Adrenal gland (tissue), 12 donors: ENCODE data around the gene MAP4. TPM values are rescaled to one million over a fixed set of nuclear protein-coding genes. Genes with fewer than 3 reads are reported as not detected.
"Not testable (repeated sequence)": the region's sequence is repeated elsewhere in the genome, so short reads cannot be mapped to it uniquely, and the experiment has no call there.

Source experiments
- DNase-seq, 7 donors: peaks; one replicate each; pipeline ENCODE4 v3.0.0-alpha.2; 2019 to 2020
- H3K27ac ChIP-seq, 5 donors: fragments of 200-600 bp; sonication (generic) in 4 of 5; 1 replicate in 3 of 5; 2 replicates in 2 of 5; pipeline versions ENCODE4 v1.5.1 to v1.8.0; 2016 to 2020; ENCODE audit warnings: mild to moderate bottlenecking in 1 of 5
- H3K27me3 ChIP-seq: fragments of 200-600 bp; 2 replicates; pipeline ENCODE4 v1.8.0; 2021
- H3K36me3 ChIP-seq, 2 donors: fragments of 200-600 bp; replicated peaks in 1 of 2; 1 replicate in 1 of 2; 2 replicates in 1 of 2; pipeline versions ENCODE4 v1.5.1 to v1.8.0; 2018 to 2022
- H3K4me1 ChIP-seq, 2 donors: fragments of 200-600 bp; replicated peaks in 1 of 2; 1 replicate in 1 of 2; 2 replicates in 1 of 2; pipeline versions ENCODE4 v1.5.1 to v1.8.0; 2018 to 2021
- H3K4me3 ChIP-seq, 4 donors: fragments of 200-600 bp; sonication (generic) in 3 of 4; one replicate each; pipeline ENCODE4 v1.5.1; 2016 to 2018
- H3K9me3 ChIP-seq, 3 donors: fragments of 200-600 bp; sonication (generic) in 1 of 3; replicated peaks in 1 of 3; 1 replicate in 2 of 3; 2 replicates in 1 of 3; pipeline versions ENCODE4 v1.5.1 to v1.8.0; 2016 to 2021
- POLR2A ChIP-seq, 2 donors: fragments of 450-650 bp; IDR thresholded peaks; one replicate each; pipeline ENCODE4 v1.6.1; 2017; ENCODE audit warnings: antibody characterized with exemption in 2 of 2, mild to moderate bottlenecking in 2 of 2, moderate library complexity in 1 of 2
- WGBS, 4 donors: extraction: QIAGEN DNeasy Blood & Tissue Kit in 2 of 4; methylation state at CpG; one replicate each; pipeline versions ENCODE4 v1.1.5 to v1.1.7; 2013 to 2017; 5-methylcytosine and 5-hydroxymethylcytosine counted together
- intact Hi-C, 2 donors: fragments of 100-400 bp; cut with DNase I; formaldehyde crosslinking; loops; one replicate each; pipeline versions ENCODE4 v1.14.1 to v1.15.0; 2022 to 2023
- polyA plus RNA-seq, 3 donors: library from polyadenylated mRNA; stranded (reverse); fragments of 200-250 nt in 2 of 3; fragments of 350-450 nt in 1 of 3; fragmentation: Illumina TruSeq in 1 of 3; extraction: RNeasy Lipid Tissue Mini Kit (QIAGEN cat#74804) in 1 of 3; gene quantifications; one replicate each; pipeline ENCODE4 v1.2.3, GENCODE V29; 2013 to 2014
- total RNA-seq, 9 donors: library from RNA; depleted of rRNA in 4 of 9; stranded (reverse); fragments of >200 nt in 4 of 9; fragments of 120-200 nt in 1 of 9; fragmentation: NEBNext Ultra II Directional in 1 of 9; extraction: Animal tissue kit (Norgen Biotek cat#: 25700) in 1 of 9; gene quantifications; one replicate each; pipeline versions ENCODE4 v1.1.0 to v1.2.4, GENCODE V29; 2013 to 2023
- TF ChIP-seq, protein P1 (sequence below), 6 experiments: fragments of 450-650 bp in 4 of 6; fragments of 200-600 bp in 2 of 6; sonication (generic) in 1 of 6; IDR thresholded peaks; 1 replicate in 5 of 6; 2 replicates in 1 of 6; pipeline versions ENCODE4 v1.5.1 to v1.8.0; 2016 to 2021; ENCODE audit warnings: antibody characterized with exemption in 6 of 6, mild to moderate bottlenecking in 2 of 6, moderate library complexity in 1 of 6
- donor health status: healthy with polysubstance abuse.
- donor health status: Bipolar disorder and iron deficiency.
- donor health status: DM: yes; HTN: yes; CAD: no.
- donor health status: DM: no; HTN: no; CAD: no.
- donor health status: DM: no; HTN: no; CAD: no.
- donor health status: DM: yes; HTN: yes; CAD: no.

MAP4 gene
- total and polyA plus RNA-seq, 12 donors: 34.3 to 152 (median 75.7) TPM

DNA sequence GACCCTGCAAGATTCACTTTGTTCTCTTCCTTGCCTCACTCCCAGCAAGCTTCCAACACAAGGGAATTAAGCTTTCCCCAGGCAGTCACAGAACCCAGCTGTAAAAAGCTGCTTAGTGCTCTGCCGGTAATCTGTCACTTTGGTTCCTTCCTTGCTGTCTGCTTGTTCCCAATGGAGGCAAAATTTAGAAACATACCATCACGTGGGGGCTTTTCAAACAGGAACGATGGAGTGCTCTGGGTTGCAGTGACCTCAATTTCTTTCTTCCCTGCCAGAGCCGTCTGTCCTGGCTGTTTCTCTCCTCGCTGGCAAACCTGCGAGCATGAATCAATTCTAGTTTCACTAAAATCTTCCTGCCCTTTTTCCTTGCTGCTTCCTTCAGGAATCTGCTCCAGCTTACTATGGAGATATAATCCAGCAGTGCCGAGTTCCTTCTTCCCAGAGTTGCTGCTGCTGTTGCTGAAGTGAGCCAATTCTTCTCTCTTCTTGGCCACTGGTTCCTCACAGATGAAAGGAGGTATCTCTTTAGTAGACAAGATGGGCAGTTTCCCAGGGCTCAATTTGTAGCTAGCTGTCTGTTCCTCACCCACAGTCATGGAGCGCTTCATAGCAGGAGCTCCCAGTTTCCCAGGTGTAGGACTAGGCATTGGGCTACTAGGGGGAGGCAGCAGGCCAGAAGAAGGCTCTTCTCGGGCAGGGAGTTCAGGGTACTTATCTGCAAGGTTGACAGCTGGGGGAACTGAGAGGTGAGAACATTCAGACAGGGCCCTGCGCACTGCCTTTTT, 125.2 kb downstream of the MAP4 start:
- intact Hi-C loops: no loop called here
- H3K27ac ChIP-seq: peak overlapping the region in 2 of 5 donors; percentile 11 to 71
- H3K36me3 ChIP-seq: no peaks in the 10 kb centered on the region
- H3K4me1 ChIP-seq: peaks cover 0 to 14% of the 10 kb centered on the region in 2 donors
- TF ChIP-seq POLR2A (IDR thresholded peaks at IDR 0.05): no peak
- TF ChIP-seq, protein P1, sequence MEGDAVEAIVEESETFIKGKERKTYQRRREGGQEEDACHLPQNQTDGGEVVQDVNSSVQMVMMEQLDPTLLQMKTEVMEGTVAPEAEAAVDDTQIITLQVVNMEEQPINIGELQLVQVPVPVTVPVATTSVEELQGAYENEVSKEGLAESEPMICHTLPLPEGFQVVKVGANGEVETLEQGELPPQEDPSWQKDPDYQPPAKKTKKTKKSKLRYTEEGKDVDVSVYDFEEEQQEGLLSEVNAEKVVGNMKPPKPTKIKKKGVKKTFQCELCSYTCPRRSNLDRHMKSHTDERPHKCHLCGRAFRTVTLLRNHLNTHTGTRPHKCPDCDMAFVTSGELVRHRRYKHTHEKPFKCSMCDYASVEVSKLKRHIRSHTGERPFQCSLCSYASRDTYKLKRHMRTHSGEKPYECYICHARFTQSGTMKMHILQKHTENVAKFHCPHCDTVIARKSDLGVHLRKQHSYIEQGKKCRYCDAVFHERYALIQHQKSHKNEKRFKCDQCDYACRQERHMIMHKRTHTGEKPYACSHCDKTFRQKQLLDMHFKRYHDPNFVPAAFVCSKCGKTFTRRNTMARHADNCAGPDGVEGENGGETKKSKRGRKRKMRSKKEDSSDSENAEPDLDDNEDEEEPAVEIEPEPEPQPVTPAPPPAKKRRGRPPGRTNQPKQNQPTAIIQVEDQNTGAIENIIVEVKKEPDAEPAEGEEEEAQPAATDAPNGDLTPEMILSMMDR (IDR thresholded peaks at IDR 0.05): no peak
- no peak overlapping the region for H3K4me3 ChIP-seq
- peak in 5 of 7 donors; percentile 6 to 56 (median 20) for DNase-seq
- H3K9me3 ChIP-seq: no peaks in the 10 kb centered on the region
- 68 to 73% (median 70%) methylated on average over 10 of the region's 10 CpGs for WGBS, 4 donors
- no peaks in the 10 kb centered on the region for H3K27me3 ChIP-seq

DNA sequence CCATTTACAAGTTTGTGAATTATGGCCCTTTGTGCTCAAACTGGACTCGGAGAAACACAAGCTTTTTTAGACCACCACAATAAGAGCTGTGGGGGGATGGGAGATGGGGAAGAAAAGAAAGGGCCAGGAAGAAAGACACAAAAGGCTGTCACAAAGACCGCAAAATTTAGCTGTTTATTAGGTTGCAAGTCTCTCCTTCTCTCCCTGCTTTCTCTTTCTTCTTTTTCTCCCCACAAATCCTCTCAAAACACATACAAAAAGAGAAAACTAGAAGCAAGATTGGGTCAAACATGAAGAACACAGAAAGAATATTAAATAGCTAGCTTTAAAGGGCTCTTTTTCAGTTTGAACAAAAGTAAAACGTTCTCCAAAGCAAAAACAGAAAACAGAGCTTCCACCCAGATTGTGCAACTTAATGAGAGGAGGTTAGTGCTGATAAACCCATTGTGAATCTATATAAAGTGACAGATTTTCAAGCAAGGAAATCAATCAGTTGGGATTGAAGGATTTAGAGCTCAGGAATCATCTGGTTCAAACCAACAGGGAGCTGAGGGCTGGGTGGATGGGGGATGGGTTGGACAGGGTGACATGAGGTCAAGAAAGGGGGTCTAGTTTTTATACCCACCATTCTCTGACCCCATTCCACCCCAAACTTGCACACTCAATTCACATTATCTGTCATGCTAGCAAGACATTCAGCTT, 125.9 kb downstream of the MAP4 start:
- intact Hi-C loops: no loop called here
- Histone ChIP-seq H3K27me3 (no peaks in the 10 kb centered on the region), H3K36me3 (no peaks in the 10 kb centered on the region), H3K9me3 (no peaks in the 10 kb centered on the region), H3K4me1 (peaks cover 0 to 14% of the 10 kb centered on the region in 2 donors), H3K4me3 (no peak overlapping the region), H3K27ac (peak overlapping the region in 2 of 5 donors; percentile 11 to 71)
- TF ChIP-seq POLR2A (IDR thresholded peaks at IDR 0.05): no peak
- TF ChIP-seq, protein P1 (IDR thresholded peaks at IDR 0.05): no peak
- WGBS, 4 donors: 59 to 66% (median 62%) methylated on average over 3 of the region's 3 CpGs
- no peak for DNase-seq

DNA sequence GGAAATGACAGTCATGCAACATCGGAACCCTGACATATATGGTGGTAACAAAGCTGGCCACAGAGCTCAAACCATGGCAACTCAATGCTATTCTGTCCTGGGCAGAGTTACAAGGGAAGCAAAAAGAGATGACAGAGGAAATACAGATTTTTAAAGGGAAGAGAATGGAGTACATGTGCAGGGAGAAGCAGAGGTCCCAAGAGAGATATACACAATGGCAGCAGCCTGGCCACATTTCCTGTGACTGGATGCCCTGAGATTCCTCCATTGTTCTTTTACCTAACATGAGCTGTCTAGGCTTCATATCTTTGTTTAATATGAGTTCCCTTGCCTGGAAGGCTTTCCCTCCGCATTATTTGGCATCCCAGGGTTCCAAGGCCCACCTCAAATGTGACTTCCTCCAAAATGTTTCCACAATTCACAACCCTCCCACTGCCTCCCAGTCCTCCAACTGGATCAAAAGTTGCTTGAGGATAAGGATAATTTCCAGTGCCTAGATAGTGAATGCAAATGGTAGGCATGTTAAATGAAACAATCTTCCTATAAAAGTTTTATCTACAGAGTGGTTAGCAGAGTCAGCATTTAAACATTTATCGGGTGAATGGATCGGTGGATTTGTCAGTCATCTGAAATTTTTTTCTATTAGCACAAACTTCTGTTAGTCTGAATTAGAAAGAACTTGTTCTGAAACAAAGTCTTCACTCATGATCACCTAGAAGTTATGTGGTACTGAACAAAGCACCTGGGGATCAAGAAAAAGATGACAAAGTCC, 127.0 kb downstream of the MAP4 start:
- intact Hi-C loops: no loop called here

DNA sequence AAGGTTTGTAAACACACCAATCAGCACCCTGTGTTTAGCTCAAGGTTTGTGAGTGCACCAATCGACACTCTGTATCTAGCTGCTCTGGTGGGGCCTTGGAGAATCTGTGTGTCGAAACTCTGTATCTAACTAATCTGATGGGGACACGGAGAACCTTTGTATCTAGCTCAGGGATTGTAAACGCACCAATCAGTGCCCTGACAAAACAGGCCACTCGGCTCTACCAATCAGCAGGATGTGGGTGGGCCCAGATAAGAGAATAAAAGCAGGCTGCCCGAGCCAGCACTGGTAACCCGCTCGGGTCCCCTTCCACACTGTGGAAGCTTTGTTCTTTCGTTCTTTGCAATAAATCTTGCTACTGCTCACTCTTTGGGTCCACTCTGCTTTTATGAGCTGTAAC, 128.2 kb downstream of the MAP4 start:
- H3K9me3 ChIP-seq, H3K27ac ChIP-seq, DNase-seq, H3K4me3 ChIP-seq, H3K27me3 ChIP-seq, intact Hi-C loops, H3K36me3 ChIP-seq: not testable (repeated sequence)
- 95 to 99% (median 96%) methylated on average over 7 to 9 of the region's 9 CpGs for WGBS, 4 donors
- H3K4me1 ChIP-seq: peaks cover 0 to 14% of the 10 kb centered on the region in 2 donors

More for the DNA sequence above, 127.0 kb downstream of the MAP4 start:
- H3K4me3 ChIP-seq: no peak overlapping the region
- DNase-seq: no peak
- H3K27me3 ChIP-seq: no peaks in the 10 kb centered on the region
- peak overlapping the region in 2 of 5 donors; percentile 28 to 29 for H3K27ac ChIP-seq
- 91 to 95% (median 93%) methylated on average over 4 of the region's 4 CpGs for WGBS, 4 donors
- H3K9me3 ChIP-seq: no peaks in the 10 kb centered on the region
- H3K36me3 ChIP-seq: no peaks in the 10 kb centered on the region
- peaks cover 0 to 14% of the 10 kb centered on the region in 2 donors for H3K4me1 ChIP-seq
- TF ChIP-seq, protein P1 (IDR thresholded peaks at IDR 0.05): no peak
- TF ChIP-seq POLR2A (IDR thresholded peaks at IDR 0.05): no peak
